GM21515 (cell line): Measurements from ENCODE around the gene POLD2.
"Not testable (repeated sequence)": the region's sequence is repeated elsewhere in the genome, so short reads cannot be mapped to it uniquely, and the experiment has no call there.

Experiments
- ATAC-seq: cut with Tn5 transposase; IDR thresholded peaks from one replicate; pipeline ENCODE4 v1.9.1; 2021; ENCODE audit not compliant: unreplicated experiment

The POLD2 gene

DNA sequence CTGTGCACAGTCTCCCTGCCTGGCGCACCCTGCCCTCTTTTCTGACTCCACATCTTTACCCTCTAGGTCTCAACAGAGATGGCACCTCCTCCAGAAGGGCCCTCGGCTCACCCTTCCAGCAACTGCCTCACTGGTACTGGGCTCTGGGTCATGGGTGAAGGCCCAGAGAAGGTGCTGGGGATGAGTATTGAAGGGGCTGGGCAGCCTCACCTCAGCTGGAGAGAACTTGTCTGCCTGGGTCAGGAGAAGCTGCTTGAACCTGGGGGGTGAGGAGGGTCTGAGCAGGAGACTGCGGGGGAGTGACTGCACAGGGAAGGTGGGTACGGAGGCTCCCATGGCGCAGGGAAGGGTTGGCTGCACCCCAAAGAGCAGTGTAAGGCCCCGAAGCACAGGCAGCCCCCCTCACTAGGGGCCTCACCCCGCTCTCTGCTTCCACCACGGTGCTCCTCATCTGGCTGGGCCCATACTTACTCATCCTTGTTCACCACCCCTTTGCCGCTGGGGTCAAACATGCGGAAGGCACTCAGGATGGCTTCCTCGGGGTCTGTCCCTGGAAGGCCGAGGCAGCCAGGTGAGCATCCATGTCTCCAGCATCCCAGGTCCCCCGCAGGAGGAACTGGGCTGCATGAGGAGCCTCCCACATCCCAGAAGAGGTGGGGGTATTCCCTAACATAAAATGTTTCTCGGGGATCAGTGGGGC is 16.1 kb upstream of the POLD2 start:
- no peak for ATAC-seq

GRCh38 chr7:44138698-44139097 is 15.3 kb upstream of the POLD2 start:
- ATAC-seq: no peak

- no peak for ATAC-seq
Observed at GRCh38 chr7:44136731-44137130, 13.4 kb upstream of the POLD2 start.

DNA sequence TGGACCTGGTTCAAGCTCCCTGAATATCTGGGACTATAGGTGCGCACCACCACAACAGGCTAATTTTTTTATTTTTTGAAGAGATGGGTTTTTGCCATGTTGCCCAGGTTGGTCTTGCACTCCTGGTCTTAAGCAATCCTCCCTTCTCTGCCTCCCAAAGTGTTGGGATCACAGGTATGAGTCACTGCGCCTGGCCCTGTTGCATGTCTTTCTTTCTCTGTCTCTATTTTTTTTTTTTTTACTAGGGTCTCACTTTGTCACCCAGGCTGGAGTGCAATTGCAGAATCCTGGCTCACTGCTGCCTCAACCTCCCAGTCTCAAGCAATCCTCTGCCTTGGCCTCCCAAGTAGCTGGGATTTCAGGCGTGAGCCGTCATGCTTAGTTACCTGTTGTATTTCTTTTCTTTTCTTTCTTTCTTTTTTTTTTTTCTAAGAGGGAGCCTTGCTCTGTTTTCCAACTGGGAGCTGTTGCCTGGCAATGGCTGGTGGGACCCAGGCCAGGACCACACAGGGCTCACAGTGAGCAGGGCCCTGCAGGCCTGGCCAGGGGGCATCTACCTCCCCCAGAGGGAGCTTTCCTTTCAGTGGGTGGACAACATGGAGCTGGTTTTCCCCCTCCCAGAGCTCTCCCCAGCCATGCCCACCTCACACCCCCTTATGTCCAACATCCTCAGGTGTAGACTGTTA is 11.7 kb upstream of the POLD2 start:
- no peak for ATAC-seq

DNA sequence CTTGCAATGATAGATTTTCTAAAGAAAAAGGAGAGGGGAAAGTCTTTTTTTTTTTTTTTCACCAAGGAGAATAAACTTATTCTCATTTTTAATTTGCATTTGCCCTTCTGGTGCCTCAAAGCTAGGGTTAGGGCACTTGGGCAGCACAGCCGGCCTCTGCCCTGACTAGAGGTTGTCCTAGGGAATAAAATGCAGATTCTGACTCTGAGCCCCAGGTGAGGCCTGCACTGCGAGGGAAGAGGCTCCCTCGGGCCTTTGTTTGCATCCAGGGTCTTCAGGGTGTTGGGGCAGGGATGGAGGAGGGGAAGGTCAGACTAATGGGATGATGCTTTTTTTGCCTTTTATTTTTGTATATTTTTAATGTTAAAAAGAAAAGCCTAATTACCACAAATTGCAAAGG is 9.9 kb upstream of the POLD2 start:
- ATAC-seq: no peak

DNA sequence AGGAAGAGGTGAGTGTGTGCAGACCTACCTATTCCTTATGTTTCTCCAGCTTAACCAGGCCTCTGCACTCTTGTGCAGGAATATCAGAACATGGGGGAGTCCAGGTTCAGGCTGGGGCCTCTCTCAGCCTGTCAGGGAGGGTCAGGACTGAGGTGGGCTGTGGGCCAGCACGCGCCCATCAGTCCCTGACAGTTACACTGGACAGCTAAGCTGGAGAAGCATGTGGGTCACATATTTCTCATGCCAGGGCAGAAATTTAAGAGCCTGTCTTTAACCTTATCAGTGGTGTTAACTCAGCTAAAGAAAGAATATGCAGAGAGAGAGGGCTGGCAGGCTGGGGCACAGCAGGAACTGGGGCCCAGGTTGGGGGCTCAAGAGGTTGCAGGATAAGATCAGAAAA is 8.7 kb upstream of the POLD2 start:
- no peak for ATAC-seq

GRCh38 chr7:44131173-44132029 is 8.1 kb upstream of the POLD2 start:
- ATAC-seq: no peak

DNA sequence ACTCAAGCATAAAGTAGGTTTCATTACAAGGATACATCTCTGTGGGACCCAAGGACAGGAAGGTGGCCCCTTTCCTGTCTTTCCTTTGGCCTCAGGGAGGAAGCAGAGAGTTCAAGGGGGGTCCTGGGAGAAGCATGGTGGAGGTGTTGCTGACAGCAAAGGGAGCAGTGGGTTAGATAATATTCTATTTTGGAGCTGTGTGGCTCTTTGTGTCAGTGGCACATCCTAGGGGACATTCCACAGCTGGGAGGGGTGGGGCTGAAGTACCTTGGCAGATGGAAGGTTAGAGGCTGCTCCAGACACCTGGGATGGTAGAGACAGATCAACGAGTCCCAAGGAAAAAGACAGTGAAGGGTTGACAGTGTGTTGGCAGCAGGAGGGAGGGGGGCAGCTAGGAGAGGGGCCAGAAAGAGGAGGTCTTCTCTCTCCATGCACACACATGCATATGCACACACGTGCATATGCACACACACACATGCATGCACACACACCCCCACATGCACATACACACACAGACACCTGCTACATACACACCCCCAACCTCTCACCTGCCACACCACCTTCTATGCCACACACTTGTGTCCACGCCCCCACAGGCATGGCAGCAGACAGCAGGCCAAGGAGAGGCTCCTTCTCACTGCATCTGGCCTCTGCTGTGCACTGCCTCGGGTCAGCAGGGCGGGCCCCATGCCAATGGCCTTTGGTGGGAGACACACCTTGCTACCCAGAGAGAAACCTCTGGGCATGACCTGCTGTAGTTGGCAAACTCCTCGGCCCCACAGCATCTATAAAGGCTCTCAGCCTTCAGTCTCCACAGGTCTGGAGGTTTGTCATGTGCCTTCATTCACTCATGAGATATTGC is 5.6 kb upstream of the POLD2 start:
- no peak for ATAC-seq

DNA sequence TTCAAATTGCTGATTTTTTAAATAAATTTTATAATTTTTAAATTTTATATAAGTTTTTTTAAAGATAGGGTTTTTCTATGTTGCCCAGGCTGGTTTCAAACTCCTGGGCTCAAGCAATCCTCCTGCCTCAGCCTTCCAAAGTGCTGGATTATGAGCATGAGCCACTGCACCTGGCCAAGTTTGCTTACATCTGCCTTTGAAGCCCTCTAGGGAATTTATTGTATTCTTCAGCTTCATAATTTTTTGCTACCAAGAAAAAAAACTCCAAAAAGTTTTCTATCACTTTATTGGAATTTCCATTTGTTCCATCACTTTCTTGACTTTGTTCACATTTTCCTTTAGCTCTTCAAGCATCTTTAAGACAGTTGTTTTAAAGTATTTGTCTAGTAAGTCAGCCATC is 3.8 kb upstream of the POLD2 start:
- no peak for ATAC-seq

GRCh38 chr7:44126574-44126973 is 3.2 kb upstream of the POLD2 start:
- not testable (repeated sequence) for ATAC-seq

DNA sequence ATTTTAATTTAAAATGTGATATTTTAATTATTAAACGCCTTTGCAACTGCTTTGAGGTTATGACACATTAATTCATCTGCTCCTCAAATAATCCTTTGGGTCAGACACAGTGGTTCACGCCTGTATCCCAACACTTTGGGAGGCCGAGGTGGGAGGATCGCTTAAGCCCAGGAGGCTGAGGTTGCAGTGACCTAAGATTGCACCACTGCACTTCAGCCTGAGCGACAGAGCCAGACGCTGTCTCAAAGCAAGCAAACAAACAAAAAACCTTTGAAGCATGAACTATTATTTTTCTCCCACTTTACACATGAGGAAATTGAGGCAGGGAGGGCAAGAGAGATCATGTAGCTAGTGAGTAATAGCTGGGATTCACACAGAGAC is 1.5 kb upstream of the POLD2 start:
- no peak for ATAC-seq

GRCh38 chr7:44122529-44122928 is 819 bp downstream of the POLD2 start:
- no peak for ATAC-seq

DNA sequence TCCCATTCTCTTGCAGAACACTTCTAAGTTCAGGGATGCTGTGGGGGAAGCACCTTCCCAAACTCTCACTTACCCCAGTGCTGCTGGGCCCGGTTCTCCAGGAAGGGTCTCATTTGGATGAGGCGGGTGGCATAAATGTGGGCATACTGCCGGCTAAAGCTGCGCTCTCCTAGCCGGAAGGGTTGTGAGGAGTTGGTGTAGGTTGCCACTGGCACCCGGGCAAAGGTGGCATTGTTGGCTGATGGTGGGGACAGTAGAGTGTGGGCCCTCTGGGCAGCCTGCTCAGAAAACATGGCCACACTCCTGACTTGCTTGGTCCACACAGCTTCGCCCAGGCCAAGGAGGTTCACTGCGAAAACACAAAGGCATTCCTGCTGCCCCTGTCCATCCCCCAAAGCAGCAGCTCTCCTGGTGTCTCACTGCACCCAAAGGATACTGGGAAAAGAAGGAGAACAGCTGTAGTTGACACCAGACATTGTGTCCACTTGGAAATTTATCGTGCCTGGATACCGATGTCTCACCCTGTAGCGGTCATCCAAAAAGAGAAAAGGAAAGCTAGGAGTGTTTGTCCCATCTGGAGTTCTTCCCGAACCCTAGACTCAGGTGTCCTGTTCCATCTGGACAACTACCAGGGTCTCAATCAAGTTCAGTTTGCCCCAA is 1.5 kb downstream of the POLD2 start:
- no peak for ATAC-seq

DNA sequence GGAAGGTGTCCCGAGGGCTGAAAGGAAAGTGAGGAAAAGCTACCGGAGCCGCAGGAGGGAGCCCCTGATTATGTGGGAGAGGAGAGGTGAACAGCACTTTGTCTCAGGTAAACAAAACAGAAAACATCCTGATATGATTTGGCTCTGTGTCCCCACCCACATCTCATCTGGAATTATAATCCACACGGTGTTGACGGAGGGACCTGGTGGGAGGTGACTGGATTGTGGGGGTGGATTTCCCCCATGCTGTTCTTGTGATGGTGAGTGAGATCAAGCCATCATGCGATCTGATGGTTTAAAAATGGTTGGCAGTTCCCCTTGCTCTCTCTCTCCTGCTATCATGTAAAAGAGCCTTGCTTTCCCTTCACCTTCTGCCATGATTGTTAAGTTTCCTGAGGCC is 3.0 kb downstream of the POLD2 start:
- no peak for ATAC-seq

GRCh38 chr7:44119829-44120380 is 3.4 kb downstream of the POLD2 start:
- no peak for ATAC-seq

DNA sequence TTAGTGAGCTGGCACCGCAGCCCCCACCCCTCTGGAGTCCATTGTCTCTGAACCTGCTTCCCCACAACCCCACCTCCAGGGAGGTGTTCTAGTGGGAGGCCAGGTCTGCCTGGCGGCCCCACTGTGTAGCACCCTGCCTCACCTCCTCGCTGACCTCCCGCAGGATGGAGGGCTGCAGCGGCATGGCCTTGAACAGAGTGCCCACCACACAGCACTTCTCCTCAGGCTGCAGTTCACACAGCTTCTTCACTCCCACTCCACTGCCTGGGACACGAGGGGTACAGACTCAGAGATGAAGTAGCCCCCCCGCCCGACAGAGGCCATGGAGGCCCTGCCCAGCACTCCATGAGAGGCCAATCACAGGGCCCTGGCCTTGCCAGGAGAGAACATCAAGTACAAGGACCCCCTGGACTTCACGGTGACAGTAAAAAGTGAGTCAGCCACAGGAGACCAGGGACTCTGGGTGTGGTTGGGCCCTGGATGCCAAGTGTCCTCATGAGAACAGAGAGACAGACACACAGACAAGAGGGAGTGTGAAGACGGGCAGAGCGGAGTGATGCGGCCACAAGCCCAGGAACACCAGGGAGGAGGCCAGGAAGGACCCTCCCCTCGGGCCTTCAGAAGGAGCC is 5.4 kb downstream of the POLD2 start:
- ATAC-seq: no peak

DNA sequence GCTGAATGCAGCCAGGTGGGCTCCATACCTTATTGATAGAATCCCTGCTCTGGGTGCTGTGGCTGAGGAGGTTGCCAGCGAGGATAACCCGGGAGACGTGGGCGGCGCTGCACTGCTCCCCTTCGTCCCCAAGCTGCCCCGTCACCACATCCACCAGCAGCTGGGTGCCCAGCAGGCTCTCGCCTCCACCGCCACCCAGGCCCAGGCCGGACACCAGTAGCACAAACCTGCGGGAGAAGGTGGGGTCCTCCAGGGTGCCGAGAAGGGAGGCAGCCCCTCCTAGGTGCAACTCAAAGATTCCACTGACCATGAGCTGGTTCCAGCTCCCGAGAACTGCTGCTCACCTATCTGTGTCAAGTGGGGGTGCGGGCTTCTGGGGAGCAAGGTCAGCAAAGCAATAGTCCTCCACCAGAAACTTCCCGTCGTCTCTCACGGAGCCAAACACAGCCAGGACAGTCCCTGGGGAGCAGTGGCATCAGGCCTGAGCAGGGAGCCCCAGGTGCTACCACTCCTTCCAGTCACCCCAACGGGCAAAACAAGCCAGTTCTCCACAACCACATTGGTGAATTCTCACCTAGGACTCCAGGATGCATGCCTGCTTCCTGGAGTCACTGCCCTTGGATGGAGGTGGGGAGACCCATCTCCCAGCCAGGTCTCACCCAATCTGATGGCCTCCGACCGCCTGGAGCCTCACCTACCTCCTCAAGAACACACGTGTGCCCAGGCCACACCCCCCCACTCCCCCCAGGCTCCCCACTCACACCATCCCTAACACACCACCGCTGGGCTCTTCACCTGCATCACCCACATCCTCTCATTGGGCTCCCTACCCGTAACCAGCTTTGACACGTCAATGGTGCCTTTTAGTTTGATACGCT is 6.3 kb downstream of the POLD2 start:
- ATAC-seq: no peak

DNA sequence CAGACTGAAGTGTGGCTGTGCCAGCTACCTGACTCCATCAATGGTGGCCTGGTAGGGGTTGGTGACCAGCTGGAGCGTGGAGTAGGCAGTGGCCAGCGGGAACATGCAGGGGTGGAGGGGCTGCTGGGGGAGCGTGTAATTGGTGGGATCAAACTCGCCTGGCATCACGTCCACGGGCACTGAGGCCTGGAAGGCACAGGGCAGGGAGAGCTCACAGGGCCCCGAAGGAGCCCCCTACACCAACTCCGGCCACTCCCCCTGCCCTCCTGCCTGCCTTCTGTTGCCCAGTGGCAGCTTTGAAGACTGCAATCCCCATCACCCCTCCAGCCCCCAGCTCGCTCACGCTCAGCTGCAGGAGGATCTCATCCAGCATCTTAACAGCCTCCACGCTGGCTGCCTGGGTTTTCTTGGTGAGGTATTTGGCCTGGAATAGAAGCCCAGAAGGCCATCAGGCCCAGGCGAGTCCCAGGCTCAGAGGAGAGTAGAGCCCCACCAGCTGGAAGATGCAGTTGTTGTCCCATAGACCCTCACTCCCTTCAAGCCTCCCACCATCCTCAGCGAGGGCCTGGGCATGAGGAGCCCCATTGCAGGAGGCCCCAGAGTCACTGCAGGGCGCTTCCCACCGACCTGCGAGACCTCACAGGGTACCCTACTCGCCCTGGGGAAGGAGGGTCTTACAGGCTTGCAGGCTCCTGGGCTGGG is 7.1 kb downstream of the POLD2 start:
- no peak for ATAC-seq
